Endodermal cell (in vitro differentiated cells): ENCODE data around the gene ETNK1. TPM values are rescaled to one million over a fixed set of nuclear protein-coding genes. Genes with fewer than 3 reads are reported as not detected.

Experiments
- DNase-seq: peaks from one replicate; pipeline ENCODE4 v3.0.0-alpha.2; 2017
- H3K27ac ChIP-seq: 2 replicates; pipeline ENCODE4 v1.5.1; 2013; ENCODE audit warnings: mild to moderate bottlenecking, low read depth, low read length, moderate library complexity
- H3K27me3 ChIP-seq: 2 replicates; pipeline ENCODE4 v1.6.1; 2013; ENCODE audit warnings: mild to moderate bottlenecking, low read length, moderate library complexity; ENCODE audit not compliant: insufficient read depth, control insufficient read depth, poor library complexity, severe bottlenecking
- H3K36me3 ChIP-seq: 2 replicates; pipeline ENCODE4 v1.7.0; 2013; ENCODE audit warnings: mild to moderate bottlenecking, low read length, moderate library complexity; ENCODE audit not compliant: control insufficient read depth, insufficient read depth
- H3K4me1 ChIP-seq: one replicate; pipeline ENCODE4 v1.7.0; 2013; ENCODE audit warnings: low read length; ENCODE audit not compliant: control insufficient read depth, insufficient read depth
- H3K4me3 ChIP-seq: 2 replicates; pipeline ENCODE4 v1.5.1; 2013; ENCODE audit warnings: mild to moderate bottlenecking, low read length, moderate library complexity
- H3K9ac ChIP-seq: 2 replicates; pipeline ENCODE4 v1.6.1; 2013; ENCODE audit warnings: mild to moderate bottlenecking, low read length, moderate library complexity; ENCODE audit not compliant: poor library complexity, severe bottlenecking; ENCODE audit errors: extremely low read depth
- H3K9me3 ChIP-seq: 2 replicates; pipeline ENCODE4 v1.6.1; 2013; ENCODE audit warnings: mild to moderate bottlenecking, low read length, moderate library complexity; ENCODE audit not compliant: control insufficient read depth
- H3K27ac Mint-ChIP-seq: 2 replicates; pipeline ENCODE4 v1.8.0; 2020; ENCODE audit warnings: mixed read lengths
- H3K27me3 Mint-ChIP-seq: 2 replicates; pipeline ENCODE4 v1.8.0; 2021; ENCODE audit warnings: mild to moderate bottlenecking, mixed read lengths; ENCODE audit not compliant: insufficient read depth
- H3K36me3 Mint-ChIP-seq: 2 replicates; pipeline ENCODE4 v1.8.0; 2020; ENCODE audit warnings: low read depth, mixed read lengths
- H3K4me1 Mint-ChIP-seq: 2 replicates; pipeline ENCODE4 v1.8.0; 2020; ENCODE audit warnings: mixed read lengths
- H3K4me3 Mint-ChIP-seq: 2 replicates; pipeline ENCODE4 v1.8.0; 2020; ENCODE audit warnings: mild to moderate bottlenecking, moderate library complexity, mixed read lengths
- H3K9me3 Mint-ChIP-seq: 2 replicates; pipeline ENCODE4 v1.8.0; 2020; ENCODE audit warnings: mild to moderate bottlenecking, mixed read lengths
- WGBS, 2 experiments: methylation state at CpG; one replicate each; pipeline versions ENCODE4 v1.1.5 to v1.1.7; 2013; ENCODE audit warnings: missing lambda C conversion rate in 2 of 2, mixed read lengths in 1 of 2; ENCODE audit not compliant: insufficient coverage in 1 of 2, insufficient read length in 1 of 2; 5-methylcytosine and 5-hydroxymethylcytosine counted together
- total RNA-seq, 2 donors: library from RNA; stranded (reverse); fragmentation: NEBNext Ultra II Directional in 1 of 2; extraction: Animal tissue kit (Norgen Biotek cat#: 25700) in 1 of 2; gene quantifications; 2 replicates in 1 of 2; 3 replicates in 1 of 2; pipeline ENCODE4 v1.2.1, GENCODE V29; 2021
- TF ChIP-seq, protein P1 (sequence below): fragments of 200-600 bp; sonication (generic); conservative IDR thresholded peaks from 2 replicates; pipeline ENCODE4 v1.5.0; 2021; ENCODE audit warnings: antibody characterized with exemption, mild to moderate bottlenecking

Gene ETNK1
- total RNA-seq, 2 donors from 2014 or later = 84.9 to 187 TPM

DNA sequence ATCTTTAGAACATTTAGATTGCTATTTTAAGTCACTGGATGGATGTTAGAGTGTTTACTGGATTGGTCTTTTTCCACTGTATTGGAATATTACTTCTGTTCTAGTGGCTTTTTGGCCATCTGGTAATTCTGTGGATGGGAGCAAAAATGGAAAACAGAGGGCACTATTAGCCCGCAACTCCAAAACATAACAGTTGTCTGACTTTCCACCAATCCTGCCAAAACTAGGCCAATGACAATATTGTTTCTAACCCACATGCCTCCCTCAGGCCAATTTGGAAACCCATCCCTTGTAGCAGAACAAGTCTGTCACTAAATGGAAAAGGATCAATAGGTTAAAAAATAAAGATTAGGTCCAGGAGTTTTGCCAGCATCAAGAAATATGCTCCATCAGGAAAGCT, 97.8 kb downstream of the ETNK1 start:
- Histone ChIP-seq H3K27ac (no peak overlapping the region), H3K27me3 (no peaks in the 10 kb centered on the region), H3K9me3 (no peaks in the 10 kb centered on the region), H3K4me3 (no peak overlapping the region), H3K36me3 (peaks cover 95% of the 10 kb centered on the region), H3K4me1 (no peaks in the 10 kb centered on the region), H3K9ac (no peak overlapping the region)
- peaks cover 28% of the 10 kb centered on the region for H3K4me1 Mint-ChIP-seq
- H3K4me3 Mint-ChIP-seq = no peak overlapping the region
- WGBS, 2 experiments = 86% methylated on average over 1 of the region's 1 CpG; no CpG with 5 or more reads in 1 of the 2 experiments
- H3K27ac Mint-ChIP-seq = no peak overlapping the region
- TF ChIP-seq, protein P1, sequence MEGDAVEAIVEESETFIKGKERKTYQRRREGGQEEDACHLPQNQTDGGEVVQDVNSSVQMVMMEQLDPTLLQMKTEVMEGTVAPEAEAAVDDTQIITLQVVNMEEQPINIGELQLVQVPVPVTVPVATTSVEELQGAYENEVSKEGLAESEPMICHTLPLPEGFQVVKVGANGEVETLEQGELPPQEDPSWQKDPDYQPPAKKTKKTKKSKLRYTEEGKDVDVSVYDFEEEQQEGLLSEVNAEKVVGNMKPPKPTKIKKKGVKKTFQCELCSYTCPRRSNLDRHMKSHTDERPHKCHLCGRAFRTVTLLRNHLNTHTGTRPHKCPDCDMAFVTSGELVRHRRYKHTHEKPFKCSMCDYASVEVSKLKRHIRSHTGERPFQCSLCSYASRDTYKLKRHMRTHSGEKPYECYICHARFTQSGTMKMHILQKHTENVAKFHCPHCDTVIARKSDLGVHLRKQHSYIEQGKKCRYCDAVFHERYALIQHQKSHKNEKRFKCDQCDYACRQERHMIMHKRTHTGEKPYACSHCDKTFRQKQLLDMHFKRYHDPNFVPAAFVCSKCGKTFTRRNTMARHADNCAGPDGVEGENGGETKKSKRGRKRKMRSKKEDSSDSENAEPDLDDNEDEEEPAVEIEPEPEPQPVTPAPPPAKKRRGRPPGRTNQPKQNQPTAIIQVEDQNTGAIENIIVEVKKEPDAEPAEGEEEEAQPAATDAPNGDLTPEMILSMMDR = no peak
- no peaks in the 10 kb centered on the region for H3K27me3 Mint-ChIP-seq
- peaks cover 77% of the 10 kb centered on the region for H3K36me3 Mint-ChIP-seq
- no peaks in the 10 kb centered on the region for H3K9me3 Mint-ChIP-seq
- DNase-seq = no peak

DNA sequence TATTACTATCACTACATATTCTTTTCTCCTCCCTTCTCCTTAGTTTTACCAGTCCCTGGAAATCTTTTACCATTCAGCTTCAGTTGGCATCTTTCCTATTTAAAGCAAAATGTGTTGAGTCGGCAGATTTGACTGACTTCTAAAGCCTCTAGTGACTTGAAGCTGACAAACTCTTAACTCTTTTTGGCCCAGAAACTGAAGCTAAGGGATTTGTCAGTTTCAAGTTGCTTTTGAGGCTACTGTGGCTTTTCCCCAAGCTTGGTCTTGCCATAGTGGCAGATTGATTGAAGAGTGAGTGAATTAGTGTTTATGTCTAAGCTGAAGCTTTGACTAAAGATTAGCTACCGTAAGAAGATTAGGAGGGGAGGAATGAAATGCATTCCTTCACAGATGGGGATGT, 104.0 kb downstream of the ETNK1 start:
- 61 to 82% methylated on average over 2 of the region's 2 CpGs for WGBS, 2 experiments
- Histone ChIP-seq H3K4me1 (peaks cover 9% of the 10 kb centered on the region), H3K27ac (no peak overlapping the region), H3K4me3 (no peak overlapping the region), H3K9ac (no peak overlapping the region), H3K9me3 (no peaks in the 10 kb centered on the region), H3K36me3 (peaks cover 89% of the 10 kb centered on the region), H3K27me3 (no peaks in the 10 kb centered on the region)
- H3K27ac Mint-ChIP-seq = peak overlapping the region; percentile 76
- no peak for DNase-seq
- H3K4me1 Mint-ChIP-seq = peaks cover 24% of the 10 kb centered on the region
- TF ChIP-seq, protein P1 = no peak
- H3K9me3 Mint-ChIP-seq = no peaks in the 10 kb centered on the region
- H3K36me3 Mint-ChIP-seq = peaks cover 64% of the 10 kb centered on the region
- no peaks in the 10 kb centered on the region for H3K27me3 Mint-ChIP-seq
- H3K4me3 Mint-ChIP-seq = no peak overlapping the region

DNA sequence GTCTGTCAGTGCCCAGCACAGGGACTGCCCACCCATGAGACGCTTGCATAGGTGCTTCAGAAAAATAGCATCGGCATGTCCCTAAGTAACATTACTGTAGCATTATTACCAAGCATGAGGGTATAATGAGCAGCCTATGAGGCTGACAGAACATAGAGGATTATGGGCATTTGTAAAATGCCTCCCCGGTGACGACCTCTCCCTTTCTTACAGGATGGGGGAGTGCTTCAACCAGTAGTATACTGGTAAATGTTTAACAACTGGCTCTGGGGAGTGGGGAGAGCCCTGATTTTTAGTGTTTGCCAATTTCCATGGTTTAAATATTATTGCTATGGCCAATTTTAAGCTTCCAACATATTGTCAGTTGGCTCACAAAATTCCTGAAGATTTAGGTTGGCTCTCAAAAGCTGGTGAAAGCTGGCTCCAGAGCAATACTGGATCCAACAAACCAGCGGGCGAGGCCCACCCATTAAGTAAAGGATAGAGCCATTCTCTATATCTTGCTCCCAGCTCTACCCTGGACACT, 104.5 kb downstream of the ETNK1 start:
- no peaks in the 10 kb centered on the region for H3K9me3 Mint-ChIP-seq
- peaks cover 9% of the 10 kb centered on the region for H3K4me1 ChIP-seq
- no peak overlapping the region for H3K9ac ChIP-seq
- no peaks in the 10 kb centered on the region for H3K27me3 Mint-ChIP-seq
- DNase-seq = peak; percentile 38
- H3K27ac Mint-ChIP-seq = peak overlapping the region; percentile 76
- peaks cover 89% of the 10 kb centered on the region for H3K36me3 ChIP-seq
- no peak overlapping the region for H3K27ac ChIP-seq
- H3K4me1 Mint-ChIP-seq = peaks cover 24% of the 10 kb centered on the region
- WGBS, 2 experiments = 93 to 96% methylated on average over 2 to 6 of the region's 6 CpGs
- H3K4me3 Mint-ChIP-seq = no peak overlapping the region
- no peaks in the 10 kb centered on the region for H3K27me3 ChIP-seq
- no peaks in the 10 kb centered on the region for H3K9me3 ChIP-seq
- H3K36me3 Mint-ChIP-seq = peaks cover 63% of the 10 kb centered on the region
- H3K4me3 ChIP-seq = no peak overlapping the region
- TF ChIP-seq, protein P1 = no peak
